SW 1271 (cell line): ENCODE measurements around the gene ZNF112.
"Not testable (repeated sequence)": the region's sequence is repeated elsewhere in the genome, so short reads cannot be mapped to it uniquely, and the experiment has no call there.

Experiments
- DNase-seq, 2 experiments: peaks; one replicate each; lab custom pipeline; 2025; lab: John Stamatoyannopoulos, UW

The ZNF112 gene

DNA sequence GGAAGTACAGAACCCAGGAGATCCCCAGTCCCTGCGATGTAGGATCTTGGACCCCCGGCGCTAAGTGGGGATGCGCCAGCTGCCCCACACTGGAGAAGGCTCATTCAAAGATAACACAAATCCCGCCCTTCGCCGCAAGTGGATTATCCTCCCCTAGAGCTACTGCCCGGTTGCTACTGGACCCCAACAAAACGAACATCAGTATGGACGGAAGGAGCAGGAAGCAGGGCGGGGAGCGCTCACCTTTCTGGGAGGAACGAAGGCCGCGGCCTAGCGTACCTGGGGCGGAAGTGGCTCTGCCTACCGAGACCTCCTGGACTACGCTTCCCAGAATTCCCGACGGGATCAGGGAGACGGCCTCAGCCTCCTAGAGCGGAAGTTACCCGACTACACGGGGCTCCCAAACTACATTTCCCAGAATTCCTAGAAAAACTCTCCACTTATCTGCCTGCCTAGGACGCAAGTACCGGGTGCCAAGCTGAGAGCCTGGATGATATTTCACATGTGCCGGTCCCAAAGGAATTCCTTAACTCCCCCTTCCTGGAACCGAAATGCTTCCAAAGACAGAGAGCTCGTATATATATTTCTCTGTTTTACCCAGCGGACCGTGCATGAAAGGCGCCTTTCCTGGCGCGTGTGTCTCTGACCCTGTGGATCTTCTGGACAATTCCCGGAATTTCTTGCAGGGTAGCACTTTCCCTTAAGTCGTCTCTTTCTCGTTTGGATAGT lies at the start of gene ZNF112:
Gene ZNF112, minus strand, starts transcription at position 298 of the 729 bp plus-strand sequence. CDS start 16,141 bp downstream, outside the sequence.
- peak; percentile 67 to 86 for DNase-seq

DNA sequence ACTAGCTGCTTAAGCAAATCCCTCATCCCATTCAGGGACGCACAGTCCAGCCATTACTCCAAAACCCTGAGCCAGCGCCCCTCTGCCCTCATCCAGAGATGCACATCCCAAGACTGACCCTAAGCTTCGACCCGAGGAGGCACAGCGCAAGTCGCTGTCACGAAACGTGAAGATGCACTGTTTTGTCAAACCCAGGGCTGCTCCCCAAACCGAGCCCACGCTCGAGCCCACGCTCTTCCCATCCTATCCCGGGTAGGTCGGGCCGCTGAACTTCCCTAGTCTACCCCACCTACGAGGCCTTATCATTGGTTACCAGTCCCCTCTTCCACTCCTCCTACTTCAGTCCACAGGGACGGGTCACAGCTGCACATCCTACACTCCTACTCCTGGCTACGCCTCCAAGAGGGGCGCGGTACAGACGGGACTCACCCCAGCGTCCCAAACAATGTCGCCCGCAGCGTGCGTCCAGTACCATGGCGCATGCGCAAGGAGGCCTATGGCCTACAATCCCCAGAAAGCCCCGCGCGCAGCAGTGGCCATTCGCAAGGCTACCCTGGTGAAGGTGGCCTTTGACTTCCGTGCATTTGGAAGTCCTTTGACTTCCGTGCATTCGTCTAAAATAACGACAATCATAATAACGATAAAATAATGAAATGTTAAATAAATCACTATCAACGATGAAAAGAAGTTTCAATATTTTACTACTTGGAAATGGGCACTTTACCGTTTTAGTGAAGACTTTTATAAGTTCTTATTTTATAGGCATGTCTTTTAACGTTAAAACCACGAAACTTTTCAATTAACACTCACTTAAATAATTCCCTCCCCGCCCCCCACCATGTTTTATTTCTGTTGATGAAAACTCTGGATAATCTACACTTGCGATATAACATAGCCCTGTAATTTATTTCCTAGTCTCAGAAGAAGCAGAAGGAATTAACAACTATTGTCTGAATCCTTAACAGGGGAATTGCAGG lies 44.9 kb upstream of the ZNF112 start, which contains the start of gene ZNF285:
Gene ZNF285, minus strand, starts transcription at position 470 of the 977 bp plus-strand sequence. CDS start 4,395 bp downstream, outside the sequence.
- no peak for DNase-seq

DNA sequence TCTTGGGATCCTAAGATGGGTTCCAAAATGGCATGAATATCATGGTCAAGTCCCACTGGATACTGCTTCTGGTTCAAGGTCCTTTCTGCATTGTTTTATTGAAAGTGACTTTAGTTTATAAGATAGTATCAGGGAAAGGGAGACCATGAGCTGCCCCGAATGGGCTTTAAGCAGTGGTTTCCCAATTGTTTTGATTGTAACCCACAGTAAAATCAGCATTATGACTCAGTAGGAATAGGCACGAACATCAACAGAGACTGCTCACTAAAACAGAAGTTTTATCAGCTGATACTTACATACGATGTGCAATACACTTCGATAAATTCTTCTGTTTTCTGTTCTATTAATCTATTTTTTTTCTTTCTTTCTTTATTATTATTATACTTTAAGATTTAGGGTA lies 32.8 kb upstream of the ZNF112 start:
- DNase-seq = not testable (repeated sequence)

- DNase-seq = no peak
Measured at GRCh38 chr19:44374789-44375188, 18.3 kb upstream of the ZNF112 start.

- DNase-seq = no peak
Measured at GRCh38 chr19:44371815-44372480, 15.5 kb upstream of the ZNF112 start.

DNA sequence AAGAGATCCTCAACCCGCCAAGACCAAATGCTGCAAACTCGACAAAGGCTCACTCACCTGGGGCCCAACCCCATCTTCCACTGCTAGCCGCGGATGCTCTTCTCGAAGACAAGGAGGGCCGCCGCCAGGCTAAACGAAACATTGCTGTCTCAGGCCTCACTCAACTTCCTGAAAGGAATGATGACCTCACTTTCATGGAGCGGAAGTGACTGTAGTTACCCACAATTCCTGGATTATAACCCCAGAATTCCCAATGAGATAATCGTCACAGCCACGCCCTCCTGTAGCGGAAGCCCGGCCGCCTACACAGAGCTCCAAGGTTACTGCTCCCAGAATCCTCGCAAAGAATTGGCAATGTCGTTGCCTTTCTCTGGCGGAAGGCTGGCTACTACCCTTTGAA lies 10.5 kb upstream of the ZNF112 start:
- no peak for DNase-seq

DNA sequence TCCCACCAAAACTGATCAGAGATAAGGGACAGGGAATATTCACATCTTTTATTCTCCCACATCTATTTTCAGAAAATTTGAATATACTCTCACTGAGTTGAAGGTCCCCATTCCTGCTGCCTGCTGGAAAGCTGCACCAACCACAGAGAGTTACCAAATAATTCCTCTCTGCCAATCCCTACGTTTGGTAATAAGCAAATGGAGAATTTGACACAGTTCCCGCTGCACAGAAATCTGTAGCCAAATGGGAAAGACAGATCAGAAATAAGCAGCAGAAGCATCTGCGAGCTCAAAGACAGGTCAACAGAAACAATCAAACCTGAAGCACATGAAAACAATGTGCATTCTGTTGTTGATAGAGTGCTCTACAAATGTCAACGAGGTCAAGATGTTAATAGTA lies 9.9 kb downstream of the ZNF112 start:
- DNase-seq = no peak

GRCh38 chr19:44345959-44346358 lies 10.5 kb downstream of the ZNF112 start:
- no peak for DNase-seq

DNA sequence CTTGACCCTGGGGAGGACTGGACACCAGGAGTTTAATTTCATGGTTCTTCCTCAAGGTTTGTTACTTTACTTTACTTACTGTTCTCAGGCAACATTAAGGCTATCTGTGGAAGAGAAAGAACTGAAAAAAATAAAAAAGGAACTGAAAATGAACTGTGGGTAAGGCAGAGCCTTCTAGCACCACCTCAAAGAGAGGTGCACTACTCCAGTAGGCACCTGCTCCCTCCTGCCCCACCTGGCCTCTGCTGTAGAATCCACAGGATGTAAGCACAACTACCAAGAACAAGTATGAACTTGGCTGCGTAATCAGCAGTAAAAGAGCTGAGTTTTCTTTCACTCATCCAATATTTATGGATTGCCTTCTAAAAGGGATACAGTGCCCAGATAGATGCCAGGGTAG lies 12.2 kb downstream of the ZNF112 start:
- DNase-seq = no peak

- no peak for DNase-seq
Measured at GRCh38 chr19:44341794-44342193, 14.7 kb downstream of the ZNF112 start.

DNA sequence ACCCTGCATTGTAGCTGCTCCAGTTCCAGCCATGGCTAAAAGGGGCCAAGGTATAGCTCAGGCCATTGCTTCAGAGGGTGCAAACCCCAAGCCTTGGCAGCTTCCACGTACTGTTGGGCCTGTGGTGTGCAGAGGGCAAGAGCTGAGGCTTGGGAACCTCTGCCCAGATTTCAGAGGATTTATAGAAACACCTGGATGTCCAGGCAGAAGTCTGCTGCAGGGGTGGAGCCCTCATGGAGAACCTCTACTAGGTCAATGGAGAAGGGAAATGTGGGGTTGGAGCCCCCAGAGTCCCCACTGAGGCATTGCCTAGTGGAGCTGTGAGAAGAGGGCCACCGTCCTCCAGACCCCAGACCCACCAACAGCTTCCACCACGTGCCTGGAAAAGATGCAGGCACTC lies 21.8 kb downstream of the ZNF112 start:
- not testable (repeated sequence) for DNase-seq

DNA sequence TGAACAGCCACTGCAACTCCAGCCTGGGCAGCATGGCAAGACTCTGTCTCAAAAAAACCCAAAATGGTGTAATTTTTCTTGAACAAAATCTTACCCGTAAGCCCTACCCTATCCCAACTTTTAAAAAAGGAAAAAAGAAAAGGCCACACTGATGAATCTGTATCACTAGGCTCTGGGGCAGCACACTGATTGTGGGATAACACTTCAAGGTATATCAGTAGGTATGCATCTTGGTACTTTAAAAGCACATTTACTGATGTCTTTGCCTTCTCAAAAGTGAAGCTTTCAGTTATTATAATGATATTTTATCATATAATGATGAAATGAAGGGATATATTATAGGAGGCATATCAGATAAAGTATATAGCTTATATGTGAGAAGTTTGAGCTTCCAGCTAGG lies 24.3 kb downstream of the ZNF112 start:
- no peak for DNase-seq

DNA sequence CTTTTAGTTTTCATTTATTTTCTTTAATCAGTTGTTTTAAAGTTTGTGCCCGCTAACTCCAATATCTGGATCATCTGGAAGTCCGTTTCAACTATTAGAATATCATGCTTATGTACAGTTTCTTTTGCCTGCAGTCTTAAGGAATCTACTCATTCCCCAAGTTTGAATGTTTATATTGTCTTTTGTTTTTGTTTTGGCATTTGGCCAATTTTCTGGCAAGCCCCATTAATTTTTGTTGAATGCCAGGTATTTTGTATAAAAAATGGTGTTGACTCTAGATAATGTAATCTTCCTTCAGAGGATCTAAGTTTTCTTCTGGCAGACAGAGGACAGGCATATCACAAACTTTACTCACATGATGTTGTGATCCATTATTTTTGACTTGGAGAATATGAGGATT lies 40.6 kb downstream of the ZNF112 start:
- no peak for DNase-seq

DNA sequence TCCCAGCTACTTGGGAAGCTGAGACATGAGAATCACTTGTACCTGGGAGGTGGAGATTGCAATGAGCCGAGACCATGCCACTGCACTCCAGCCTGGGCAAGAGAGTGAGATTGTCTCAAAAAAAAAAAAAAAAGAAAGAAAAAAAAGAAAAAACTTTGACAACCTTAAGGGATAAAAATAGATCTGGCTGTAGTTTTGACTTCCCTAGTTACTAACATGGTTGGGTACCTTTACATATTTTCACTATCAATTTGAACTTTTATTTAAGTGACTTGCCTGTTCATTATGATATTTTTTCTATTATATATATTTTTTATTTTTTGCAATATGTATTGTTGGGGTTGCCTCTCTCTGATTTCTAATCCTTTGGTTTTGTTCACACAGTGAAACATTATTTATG lies 43.2 kb downstream of the ZNF112 start:
- no peak for DNase-seq

DNA sequence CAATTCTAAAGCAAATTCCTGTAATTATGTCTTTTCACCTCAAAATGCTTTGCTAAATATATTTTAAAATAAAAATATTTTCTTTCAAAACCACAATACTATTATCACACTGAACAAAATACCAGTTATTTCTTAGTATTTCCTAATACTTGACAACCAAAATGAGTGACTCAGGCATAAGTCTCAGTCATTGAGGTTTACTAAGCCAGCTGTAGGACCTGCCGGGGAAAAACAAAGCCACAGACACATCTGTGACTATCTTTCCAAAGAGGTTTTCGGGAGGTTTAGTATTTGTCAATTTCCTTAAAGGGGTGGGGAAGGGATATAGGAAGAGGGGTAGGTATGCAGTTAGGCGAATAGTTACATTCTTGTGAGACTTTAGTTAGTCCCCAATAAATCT lies 48.5 kb downstream of the ZNF112 start:
- DNase-seq = no peak

DNA sequence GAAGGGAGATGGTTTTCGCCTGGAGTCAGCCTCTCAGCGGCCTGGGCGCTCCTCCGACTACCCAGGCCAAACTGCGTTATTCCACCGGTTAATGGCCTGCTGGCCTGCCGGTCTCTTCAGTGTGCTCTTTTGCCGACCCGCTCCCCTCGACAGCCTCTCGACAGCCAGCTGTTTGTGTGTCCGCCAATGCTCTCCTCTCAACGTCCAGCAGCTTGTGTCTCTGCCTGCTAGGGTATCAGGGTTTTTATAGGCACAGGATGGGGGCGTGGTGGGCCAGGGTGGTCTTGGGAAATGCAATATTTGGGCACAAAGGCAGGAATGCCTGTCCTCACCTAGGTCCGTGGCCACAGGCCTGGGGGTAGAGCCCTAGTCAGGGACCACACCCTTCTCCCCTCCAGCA lies 50.2 kb downstream of the ZNF112 start:
- no peak for DNase-seq

- DNase-seq = no peak
Measured at GRCh38 chr19:44305457-44305856, 51.0 kb downstream of the ZNF112 start.

GRCh38 chr19:44304659-44305193 lies 51.8 kb downstream of the ZNF112 start, which contains the start of gene ZNF235:
Gene ZNF235, minus strand, starts transcription at chr19:44305025. Its CDS starts 1,621 bp downstream, at chr19:44303404.
- peak; percentile 86 to 89 for DNase-seq

DNA sequence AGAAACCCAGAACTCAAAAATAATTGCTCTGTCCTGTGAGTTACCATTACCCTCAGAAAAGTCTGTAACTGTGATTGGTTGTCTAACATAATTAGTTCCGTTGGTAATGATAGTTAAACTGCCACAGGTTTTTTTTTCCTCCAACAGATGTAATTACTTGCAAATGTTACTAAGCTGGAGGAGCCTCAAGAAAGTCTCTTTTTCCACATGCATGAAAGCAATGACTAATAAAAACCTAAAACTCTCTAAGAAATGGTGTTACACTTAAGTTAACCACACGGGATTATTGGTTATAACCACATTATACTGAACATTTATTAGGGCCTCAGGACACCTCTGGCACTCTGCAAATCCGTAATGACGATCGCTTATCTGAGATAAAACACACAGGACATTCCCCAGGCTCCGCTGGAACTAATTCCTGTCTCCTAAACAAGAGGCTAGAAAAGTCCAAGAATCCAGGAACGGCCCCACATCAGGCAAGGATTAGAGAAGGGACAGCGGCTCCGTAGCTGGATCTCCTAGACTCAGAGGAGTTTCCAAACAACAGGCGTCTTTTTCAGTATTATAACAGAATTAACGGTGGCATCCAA lies 52.4 kb downstream of the ZNF112 start:
- no peak for DNase-seq

DNA sequence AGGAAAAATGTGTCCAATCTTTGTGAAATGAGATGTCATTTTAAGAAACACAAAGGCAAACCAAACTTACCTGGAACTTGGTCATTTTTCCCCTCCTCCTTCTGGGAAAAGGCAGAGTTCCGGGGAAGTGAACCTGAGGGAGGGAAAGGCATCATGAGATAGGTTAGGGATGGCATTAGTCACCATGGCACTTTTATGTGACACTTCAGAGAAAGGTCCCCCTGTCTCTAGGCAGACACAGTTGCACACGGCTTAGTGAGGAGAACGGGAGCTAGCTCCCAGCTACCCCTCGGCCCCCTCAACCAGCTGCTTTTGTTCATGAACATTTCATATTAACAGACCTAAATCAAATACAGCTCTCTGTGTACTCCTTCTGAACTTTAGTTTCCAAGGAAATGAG lies 53.2 kb downstream of the ZNF112 start:
- DNase-seq = no peak

DNA sequence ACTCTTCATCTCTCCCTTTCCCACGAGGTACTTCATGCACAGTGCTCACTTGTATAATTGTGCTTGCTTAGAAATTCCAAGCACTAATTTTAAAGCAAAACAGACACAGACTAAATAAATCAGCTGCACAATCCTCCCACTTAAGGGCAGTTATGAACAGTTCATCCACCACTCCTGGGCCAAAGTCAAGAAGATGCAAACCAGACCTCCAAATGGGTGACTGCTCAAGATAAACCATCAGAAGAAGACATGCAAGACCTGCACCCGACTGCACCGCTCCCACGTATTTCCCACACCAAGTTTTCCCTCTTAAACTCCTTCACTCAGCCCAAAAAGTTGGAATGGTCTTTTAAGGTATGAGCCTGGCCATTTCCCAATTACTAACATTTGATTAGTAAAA lies 71.5 kb downstream of the ZNF112 start:
- DNase-seq = no peak

- no peak for DNase-seq
Measured at GRCh38 chr19:44282846-44283245, 73.6 kb downstream of the ZNF112 start.
